B cell (primary cell): ENCODE results near the gene GLYATL3. TPM values are rescaled to one million over a fixed set of nuclear protein-coding genes. Genes with fewer than 3 reads are reported as not detected.

ENCODE experiments used
- ATAC-seq: fragments of 200-7000 bp; cut with Tn5 transposase; one replicate; pipeline ENCODE4 v1.10.0; 2021; ENCODE audit warnings: low read depth, mild to moderate bottlenecking, moderate number of reproducible peaks, moderate library complexity
- CTCF ChIA-PET: fragments of 350-600 bp; sonication (Branson Sonifier 250); formaldehyde crosslinking; loops from one replicate; lab custom pipeline; 2021; ENCODE audit warnings: antibody characterized with exemption, inconsistent platforms; lab: Charles Lee
- POLR2A ChIA-PET: fragments of 350-600 bp; sonication (Branson Sonifier 250); formaldehyde crosslinking; loops from one replicate; lab custom pipeline; 2021; ENCODE audit warnings: antibody characterized with exemption; lab: Charles Lee
- DNase-seq: peaks from one replicate; pipeline ENCODE4 v3.0.0; 2013
- H2AFZ ChIP-seq: 2 replicates; pipeline ENCODE4 v1.6.1; 2012; ENCODE audit warnings: mild to moderate bottlenecking, low read depth, low read length; ENCODE audit not compliant: insufficient read depth, poor library complexity, severe bottlenecking
- H3K27ac ChIP-seq, 2 donors: 1 replicate in 1 of 2; 2 replicates in 1 of 2; pipeline ENCODE4 v1.5.1; 2012 to 2013; ENCODE audit warnings: low read length in 2 of 2, mild to moderate bottlenecking in 2 of 2, moderate library complexity in 1 of 2
- H3K27me3 ChIP-seq, 4 experiments: fragments of 200-600 bp in 1 of 4; sonication (generic) in 1 of 4; replicated peaks in 1 of 4; 1 replicate in 2 of 4; 2 replicates in 2 of 4; pipeline versions ENCODE4 v1.6.1 to v1.7.0; 2013 to 2016; ENCODE audit warnings: low read length in 3 of 4, mild to moderate bottlenecking in 2 of 4, mixed read lengths in 1 of 4, moderate library complexity in 1 of 4; ENCODE audit not compliant: insufficient read depth in 4 of 4, control insufficient read depth in 3 of 4; ENCODE audit errors: control extremely low read depth in 1 of 4
- H3K36me3 ChIP-seq, 2 experiments: replicated peaks in 1 of 2; 1 replicate in 1 of 2; 2 replicates in 1 of 2; pipeline versions ENCODE4 v1.6.1 to v1.7.1; 2013; ENCODE audit warnings: low read length in 1 of 2; ENCODE audit not compliant: insufficient read depth in 2 of 2, control insufficient read depth in 1 of 2; ENCODE audit errors: control extremely low read depth in 1 of 2, extremely low read depth in 1 of 2
- H3K4me1 ChIP-seq, 2 donors: fragments of 200-600 bp in 1 of 2; sonication (generic) in 1 of 2; 1 replicate in 1 of 2; 2 replicates in 1 of 2; pipeline versions ENCODE4 v1.5.1 to v1.6.1; 2013 to 2017; ENCODE audit warnings: low read length in 2 of 2; ENCODE audit not compliant: control insufficient read depth in 2 of 2, insufficient read depth in 2 of 2
- H3K4me2 ChIP-seq: replicated peaks from 2 replicates; pipeline ENCODE3; 2012; ENCODE audit warnings: mild to moderate bottlenecking, low read depth, low read length; ENCODE audit not compliant: poor library complexity, severe bottlenecking
- H3K4me3 ChIP-seq, 5 experiments: fragments of 200-600 bp in 1 of 5; sonication (generic) in 1 of 5; 1 replicate in 3 of 5; 2 replicates in 2 of 5; pipeline versions ENCODE4 v1.5.1 to v1.7.0; 2011 to 2016; ENCODE audit warnings: low read length in 4 of 5, mild to moderate bottlenecking in 4 of 5, low read depth in 2 of 5, control low read depth in 1 of 5, moderate library complexity in 1 of 5; ENCODE audit not compliant: insufficient read depth in 1 of 5; ENCODE audit errors: control extremely low read depth in 1 of 5, extremely low read depth in 1 of 5
- H3K79me2 ChIP-seq: fragments of 200-600 bp; sonication (generic); one replicate; pipeline ENCODE4 v1.6.0; 2016; ENCODE audit warnings: low read length; ENCODE audit not compliant: control insufficient read depth, insufficient read depth
- H3K9ac ChIP-seq: fragments of 200-600 bp; sonication (generic); 2 replicates; pipeline ENCODE4 v1.6.1; 2017; ENCODE audit warnings: mild to moderate bottlenecking, low read length, moderate library complexity
- H3K9me3 ChIP-seq, 3 donors: one replicate each; pipeline versions ENCODE4 v1.6.1 to v1.7.1; 2013; ENCODE audit warnings: low read length in 2 of 3; ENCODE audit not compliant: control insufficient read depth in 2 of 3, insufficient read depth in 1 of 3; ENCODE audit errors: control extremely low read depth in 1 of 3
- H4K20me1 ChIP-seq: 2 replicates; pipeline ENCODE4 v1.6.0; 2012; ENCODE audit warnings: mild to moderate bottlenecking, low read length; ENCODE audit not compliant: insufficient read depth, control insufficient read depth, poor library complexity, severe bottlenecking
- H3K27ac Mint-ChIP-seq: one replicate; pipeline ENCODE4 v1.8.0; 2021; ENCODE audit warnings: mixed read lengths
- H3K27me3 Mint-ChIP-seq: one replicate; pipeline ENCODE4 v1.8.0; 2021; ENCODE audit warnings: mixed read lengths
- H3K4me1 Mint-ChIP-seq: one replicate; pipeline ENCODE4 v1.8.0; 2021; ENCODE audit warnings: mixed read lengths
- H3K4me3 Mint-ChIP-seq: one replicate; pipeline ENCODE4 v1.8.0; 2021; ENCODE audit warnings: mixed read lengths
- H3K9me3 Mint-ChIP-seq: one replicate; pipeline ENCODE4 v1.8.0; 2022; ENCODE audit warnings: mixed read lengths; ENCODE audit not compliant: insufficient read depth
- CTCF ChIP-seq: fragments of 200-600 bp; IDR thresholded peaks from one replicate; pipeline ENCODE4 v1.8.0; 2022; ENCODE audit warnings: antibody characterized with exemption, mild to moderate bottlenecking
- EZH2 ChIP-seq: IDR thresholded peaks from 2 replicates; pipeline ENCODE4 v1.6.1; 2012; ENCODE audit warnings: borderline replicate concordance, low read depth, mild to moderate bottlenecking, moderate library complexity, low read length; ENCODE audit not compliant: insufficient read depth, poor library complexity, severe bottlenecking
- WGBS: methylation state at CpG from one replicate; pipeline ENCODE4 v1.1.5; 2013; ENCODE audit warnings: missing lambda C conversion rate; ENCODE audit not compliant: insufficient coverage; 5-methylcytosine and 5-hydroxymethylcytosine counted together
- intact Hi-C: fragments of 100-400 bp; cut with micrococcal nuclease; formaldehyde crosslinking; loops from one replicate; pipeline ENCODE4 v1.10.0; 2022
- polyA plus RNA-seq: library from polyadenylated mRNA; depleted of rRNA; stranded (reverse); fragments of >200 nt; gene quantifications from 2 replicates; pipeline ENCODE4 v1.2.3, GENCODE V29; 2012
- total RNA-seq, 2 donors: library from RNA; stranded (reverse); fragments of 120-200 nt in 1 of 2; gene quantifications; 1 replicate in 1 of 2; 2 replicates in 1 of 2; pipeline versions ENCODE4 v1.2.3 to v1.2.4, GENCODE V29; 2013 to 2022

Gene GLYATL3
- total and polyA plus RNA-seq, 2 donors (not counting 1 experiment from before 2014, with no cell fraction given) = not detected

GRCh38 chr6:49499126-49499525, 597 bp upstream of the GLYATL3 start:
- POLR2A ChIA-PET = no interaction called here
- no peaks in the 10 kb centered on the region for H3K79me2 ChIP-seq
- no peaks in the 10 kb centered on the region for H3K9me3 ChIP-seq
- DNase-seq (no peak), ATAC-seq (no peak)
- no peak overlapping the region for H3K27ac Mint-ChIP-seq
- intact Hi-C loops = no loop called here
- CTCF ChIA-PET = no interaction called here
- H3K4me1 Mint-ChIP-seq = no peaks in the 10 kb centered on the region
- H4K20me1 ChIP-seq = no peaks in the 10 kb centered on the region
- no peaks in the 10 kb centered on the region for H3K4me1 ChIP-seq
- no peak overlapping the region for H3K27ac ChIP-seq
- H3K9me3 Mint-ChIP-seq = no peaks in the 10 kb centered on the region
- H2AFZ ChIP-seq = no peak overlapping the region
- H3K4me2 ChIP-seq = no peak overlapping the region
- no peaks in the 10 kb centered on the region for H3K36me3 ChIP-seq
- no peak overlapping the region for H3K9ac ChIP-seq
- no peak overlapping the region for H3K4me3 ChIP-seq
- WGBS = no CpG with 5 or more reads among the region's 1 CpG
- H3K27me3 ChIP-seq = peaks cover 0 to 2% (median 0%) of the 10 kb centered on the region in 4 experiments
- no peaks in the 10 kb centered on the region for H3K27me3 Mint-ChIP-seq
- no peak overlapping the region for H3K4me3 Mint-ChIP-seq
- no peak for TF ChIP-seq EZH2
- no peak for TF ChIP-seq CTCF

- no peak overlapping the region for H3K4me2 ChIP-seq
- Mint-ChIP-seq H3K4me3 (no peak overlapping the region), H3K4me1 (no peaks in the 10 kb centered on the region), H3K27ac (no peak overlapping the region), H3K27me3 (peaks cover 10% of the 10 kb centered on the region), H3K9me3 (no peaks in the 10 kb centered on the region)
- 80% methylated on average over 1 of the region's 5 CpGs for WGBS
- H4K20me1 ChIP-seq = no peaks in the 10 kb centered on the region
- no peaks in the 10 kb centered on the region for H3K36me3 ChIP-seq
- ChIA-PET CTCF (no interaction called here), POLR2A (no interaction called here)
- H3K27me3 ChIP-seq = peaks cover 0 to 3% (median under 1%) of the 10 kb centered on the region in 4 experiments
- no peak overlapping the region for H3K4me3 ChIP-seq
- no peaks in the 10 kb centered on the region for H3K9me3 ChIP-seq
- H3K79me2 ChIP-seq = no peaks in the 10 kb centered on the region
- intact Hi-C loops = no loop called here
- no peak overlapping the region for H2AFZ ChIP-seq
- no peaks in the 10 kb centered on the region for H3K4me1 ChIP-seq
- no peak overlapping the region for H3K27ac ChIP-seq
- H3K9ac ChIP-seq = no peak overlapping the region
- TF ChIP-seq EZH2 = no peak
- no peak for TF ChIP-seq CTCF
- DNase-seq (no peak), ATAC-seq (no peak)
Measured at GRCh38 chr6:49504666-49505065, 4.9 kb downstream of the GLYATL3 start.
